ENCODE measurements around the gene NCOA3. TPM values are rescaled to one million over a fixed set of nuclear protein-coding genes. Genes with fewer than 3 reads are reported as not detected.

NCOA3 gene
- total RNA-seq, 2 experiments from 2014 or later: 48.3 to 53.2 TPM

DNA sequence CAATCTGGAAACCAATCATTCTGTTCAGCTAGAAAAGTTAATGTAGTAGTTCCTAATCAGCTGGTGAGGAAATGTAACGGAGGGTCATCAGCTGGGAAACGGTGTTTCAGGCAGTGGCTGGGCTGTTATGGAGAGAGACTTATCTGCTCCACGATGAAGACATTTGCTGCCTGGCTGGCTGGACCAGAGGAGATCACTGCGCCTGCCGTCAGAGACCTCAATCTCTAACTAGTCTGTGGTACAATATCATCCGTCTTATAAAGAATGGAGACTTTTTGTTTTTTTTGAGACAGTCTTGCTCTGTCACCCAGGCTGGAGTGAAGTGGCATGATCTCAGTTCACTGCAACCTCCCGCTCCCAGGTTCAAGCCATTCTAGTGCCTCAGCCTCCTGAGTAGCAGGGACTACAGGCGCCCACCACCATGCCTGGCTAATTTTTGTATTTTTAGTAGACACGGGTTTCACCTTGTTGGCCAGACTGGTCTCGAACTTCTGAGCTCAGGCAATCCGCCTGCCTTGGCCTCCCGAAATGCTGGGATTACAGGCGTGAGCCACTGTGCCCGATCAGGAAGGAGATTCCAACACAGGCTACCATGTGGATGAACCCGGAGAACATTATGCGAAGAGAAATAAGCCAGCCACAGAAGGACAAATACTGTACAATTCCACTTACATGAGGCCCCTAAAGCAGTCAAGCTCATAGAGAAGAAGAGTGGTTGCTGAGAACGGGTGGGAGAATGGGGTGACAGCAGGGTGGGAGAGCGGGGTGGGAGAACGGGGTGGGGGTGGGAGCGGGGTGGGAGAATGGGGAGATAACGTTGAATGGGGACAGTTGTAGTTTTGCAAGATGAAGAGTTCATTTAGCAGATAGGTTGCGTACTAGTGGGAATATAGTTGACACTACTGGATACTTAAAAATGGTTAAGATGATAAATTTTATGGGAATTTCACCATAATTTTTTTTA lies 168.5 kb downstream of the NCOA3 start:
- Mint-ChIP-seq H3K4me1 (ENCODE audit: low read depth) (no peaks in the 10 kb centered on the region), H3K27me3 (ENCODE audit: low read depth) (no peaks in the 10 kb centered on the region), H3K27ac (no peak overlapping the region), H3K9me3 (no peaks in the 10 kb centered on the region), H3K4me3 (no peak overlapping the region), H3K36me3 (ENCODE audit: low read depth) (no peaks in the 10 kb centered on the region)
- CTCF ChIA-PET: interaction anchor here (0.6 to 1.7 kb wide), 3 partner anchors 8 to 950 kb away, joined by 3 to 4 read pairs (median 4); no protein-coding TSS in a partner anchor
- DNase-seq: no peak
- intact Hi-C loops (cut with micrococcal nuclease): no loop called here

GRCh38 chr20:47670913-47671312 lies 169.2 kb downstream of the NCOA3 start:
- Mint-ChIP-seq H3K27me3 (ENCODE audit: low read depth) (no peaks in the 10 kb centered on the region), H3K4me3 (no peak overlapping the region), H3K27ac (no peak overlapping the region), H3K4me1 (ENCODE audit: low read depth) (no peaks in the 10 kb centered on the region), H3K36me3 (ENCODE audit: low read depth) (no peaks in the 10 kb centered on the region), H3K9me3 (no peaks in the 10 kb centered on the region)
- intact Hi-C loops (cut with micrococcal nuclease): no loop called here
- no peak for DNase-seq
- CTCF ChIA-PET: interaction anchor here (0.6 to 1.7 kb wide), 2 partner anchors 724 to 950 kb away, joined by 4 read pairs; no protein-coding TSS in a partner anchor

- Mint-ChIP-seq H3K27ac (no peak overlapping the region), H3K4me3 (no peak overlapping the region), H3K36me3 (ENCODE audit: low read depth) (no peaks in the 10 kb centered on the region), H3K9me3 (no peaks in the 10 kb centered on the region), H3K4me1 (ENCODE audit: low read depth) (no peaks in the 10 kb centered on the region), H3K27me3 (ENCODE audit: low read depth) (no peaks in the 10 kb centered on the region)
- intact Hi-C loops (cut with micrococcal nuclease): no loop called here
- no peak for DNase-seq
- CTCF ChIA-PET: interaction anchor here (1.7 kb wide), 1 partner anchor 948 kb away, joined by 4 read pairs; no protein-coding TSS in a partner anchor
These were observed 170.5 kb downstream of the NCOA3 start for GRCh38 chr20:47672166-47672565.

GRCh38 chr20:47672886-47673670 lies 171.4 kb downstream of the NCOA3 start:
- CTCF ChIA-PET: no interaction called here
- intact Hi-C loops (cut with micrococcal nuclease): no loop called here
- no peaks in the 10 kb centered on the region for H3K9me3 Mint-ChIP-seq
- H3K4me3 Mint-ChIP-seq: no peak overlapping the region
- no peak overlapping the region for H3K27ac Mint-ChIP-seq
- no peaks in the 10 kb centered on the region for H3K27me3 Mint-ChIP-seq (ENCODE audit: low read depth)
- no peak for DNase-seq
- H3K36me3 Mint-ChIP-seq (ENCODE audit: low read depth): no peaks in the 10 kb centered on the region
- no peaks in the 10 kb centered on the region for H3K4me1 Mint-ChIP-seq (ENCODE audit: low read depth)

- Mint-ChIP-seq H3K9me3 (no peaks in the 10 kb centered on the region), H3K27ac (no peak overlapping the region), H3K4me1 (ENCODE audit: low read depth) (no peaks in the 10 kb centered on the region), H3K4me3 (no peak overlapping the region), H3K36me3 (ENCODE audit: low read depth) (no peaks in the 10 kb centered on the region), H3K27me3 (ENCODE audit: low read depth) (no peaks in the 10 kb centered on the region)
- CTCF ChIA-PET: no interaction called here
- no peak for DNase-seq
- intact Hi-C loops (cut with micrococcal nuclease): no loop called here
These were observed 171.9 kb downstream of the NCOA3 start for GRCh38 chr20:47673671-47673955.

DNA sequence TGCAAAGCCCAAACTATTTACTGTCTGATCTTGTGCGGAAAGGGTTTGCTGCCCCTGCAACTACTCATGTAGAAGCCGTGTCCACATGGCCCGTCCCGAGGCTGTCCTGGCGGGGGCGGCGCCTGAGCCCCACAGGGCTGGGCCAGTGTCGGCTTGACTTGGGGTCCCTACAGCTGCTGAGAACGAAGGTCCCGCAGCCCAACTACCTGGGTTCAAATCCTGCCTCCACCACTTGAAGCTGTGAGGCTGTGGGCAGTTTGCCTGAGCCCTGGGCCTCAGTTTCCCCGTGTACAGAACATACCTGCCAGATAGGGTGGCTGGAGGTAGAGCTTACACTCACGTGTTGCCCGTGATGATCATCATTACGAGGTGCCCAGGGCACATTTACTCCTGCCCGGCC lies 172.5 kb downstream of the NCOA3 start:
- DNase-seq: no peak
- intact Hi-C loops (cut with micrococcal nuclease): no loop called here
- CTCF ChIA-PET: interaction anchor here (1.2 kb wide), 1 partner anchor 10 kb away, joined by 5 read pairs; no protein-coding TSS in a partner anchor
- Mint-ChIP-seq H3K27me3 (ENCODE audit: low read depth) (no peaks in the 10 kb centered on the region), H3K27ac (no peak overlapping the region), H3K4me1 (ENCODE audit: low read depth) (no peaks in the 10 kb centered on the region), H3K9me3 (no peaks in the 10 kb centered on the region), H3K36me3 (ENCODE audit: low read depth) (no peaks in the 10 kb centered on the region), H3K4me3 (no peak overlapping the region)

GRCh38 chr20:47674686-47675085 lies 173.0 kb downstream of the NCOA3 start:
- no peaks in the 10 kb centered on the region for H3K27me3 Mint-ChIP-seq (ENCODE audit: low read depth)
- no peak for DNase-seq
- CTCF ChIA-PET: interaction anchor here (1.2 kb wide), 1 partner anchor 11 kb away, joined by 5 read pairs; no protein-coding TSS in a partner anchor
- H3K9me3 Mint-ChIP-seq: no peaks in the 10 kb centered on the region
- intact Hi-C loops (cut with micrococcal nuclease): loop anchor here (5.0 kb wide), 1 partner anchor 53 kb away; no protein-coding TSS in a partner anchor
- no peak overlapping the region for H3K4me3 Mint-ChIP-seq
- H3K36me3 Mint-ChIP-seq (ENCODE audit: low read depth): no peaks in the 10 kb centered on the region
- no peaks in the 10 kb centered on the region for H3K4me1 Mint-ChIP-seq (ENCODE audit: low read depth)
- H3K27ac Mint-ChIP-seq: no peak overlapping the region

DNA sequence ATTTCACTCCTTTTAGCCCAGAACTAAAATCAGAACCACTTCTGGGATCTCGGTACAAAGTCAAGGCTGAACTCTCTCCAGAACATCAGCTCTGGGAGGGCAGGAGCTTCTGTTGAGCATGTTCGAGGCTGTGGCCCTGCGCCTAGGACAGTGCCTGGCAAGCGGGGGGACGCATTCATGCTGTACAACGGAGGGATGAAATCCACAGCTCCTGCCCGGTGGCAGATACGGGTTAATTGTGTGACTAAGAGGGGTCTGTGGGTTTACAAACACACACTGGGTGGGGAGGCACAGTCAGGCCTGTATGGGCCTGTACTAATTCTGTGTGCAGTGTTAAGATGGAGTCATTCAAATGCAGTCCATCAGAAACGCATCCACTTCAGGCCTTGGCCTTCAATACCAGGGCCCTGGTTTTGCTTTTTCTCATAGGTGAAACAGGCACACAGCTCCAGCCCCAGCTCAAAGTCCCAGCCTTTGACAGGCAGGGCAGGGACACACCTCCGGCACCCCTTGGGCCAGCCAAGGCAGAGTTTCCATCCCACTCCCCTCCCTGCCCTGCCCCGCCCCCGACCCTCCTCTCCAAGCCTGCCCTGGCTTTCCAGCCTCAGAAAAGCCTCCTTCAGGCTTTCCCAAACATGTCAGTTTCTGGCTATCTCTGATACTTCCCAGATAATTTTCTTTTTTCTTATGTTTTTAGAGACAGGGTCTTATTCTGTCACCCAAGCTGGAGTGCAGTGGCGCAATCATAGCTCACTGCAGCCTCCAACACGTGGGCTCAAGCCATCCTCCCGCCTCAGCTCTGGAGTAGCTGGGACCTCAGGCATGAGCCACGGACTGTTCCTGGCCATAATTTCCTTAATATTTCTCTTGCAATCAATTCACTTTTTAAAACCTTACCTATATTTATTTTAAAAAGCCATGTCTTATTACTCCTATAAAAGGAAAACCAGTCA lies 173.8 kb downstream of the NCOA3 start:
- H3K36me3 Mint-ChIP-seq (ENCODE audit: low read depth): no peaks in the 10 kb centered on the region
- H3K4me1 Mint-ChIP-seq (ENCODE audit: low read depth): no peaks in the 10 kb centered on the region
- DNase-seq: no peak
- CTCF ChIA-PET: interaction anchor here (1.2 kb wide), 1 partner anchor 11 kb away, joined by 5 read pairs; no protein-coding TSS in a partner anchor
- no peak overlapping the region for H3K4me3 Mint-ChIP-seq
- H3K27ac Mint-ChIP-seq: no peak overlapping the region
- H3K9me3 Mint-ChIP-seq: no peaks in the 10 kb centered on the region
- intact Hi-C loops (cut with micrococcal nuclease): loop anchor here (5.0 kb wide), 1 partner anchor 52 kb away; no protein-coding TSS in a partner anchor
- H3K27me3 Mint-ChIP-seq (ENCODE audit: low read depth): no peaks in the 10 kb centered on the region

DNA sequence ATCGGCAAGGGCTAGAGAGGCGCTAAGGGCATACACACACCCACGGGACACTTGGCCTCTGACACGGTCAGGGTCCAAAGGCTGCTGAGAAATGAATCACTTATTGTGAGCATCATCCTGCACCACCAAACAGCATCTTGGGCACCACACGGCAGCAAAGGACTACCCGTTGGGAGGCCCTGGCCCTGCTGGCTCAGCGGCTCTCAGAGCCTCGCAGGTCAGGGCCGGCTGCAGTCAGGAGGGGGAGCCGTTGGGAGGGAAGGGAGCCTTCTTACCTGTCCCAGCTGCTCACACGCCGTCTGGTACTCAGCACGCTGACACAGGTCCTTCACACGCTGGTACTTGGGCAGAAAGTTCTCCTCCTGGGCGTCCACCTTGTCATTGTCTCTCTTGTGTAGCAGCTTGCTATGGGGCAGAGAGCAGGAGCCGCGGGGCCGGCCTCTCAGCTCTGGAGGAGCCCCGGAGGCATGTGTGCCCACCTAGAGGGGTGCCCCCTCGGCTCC lies 174.6 kb downstream of the NCOA3 start:
- Mint-ChIP-seq H3K27me3 (ENCODE audit: low read depth) (no peaks in the 10 kb centered on the region), H3K27ac (no peak overlapping the region), H3K36me3 (ENCODE audit: low read depth) (no peaks in the 10 kb centered on the region), H3K4me1 (ENCODE audit: low read depth) (no peaks in the 10 kb centered on the region), H3K9me3 (no peaks in the 10 kb centered on the region), H3K4me3 (no peak overlapping the region)
- intact Hi-C loops (cut with micrococcal nuclease): loop anchor here (5.0 kb wide), 1 partner anchor 51 kb away; no protein-coding TSS in a partner anchor
- CTCF ChIA-PET: interaction anchor here (0.7 to 2.5 kb wide), 4 partner anchors 12 to 1007 kb away, joined by 3 to 20 read pairs (median 4); no protein-coding TSS in a partner anchor
- DNase-seq: no peak

DNA sequence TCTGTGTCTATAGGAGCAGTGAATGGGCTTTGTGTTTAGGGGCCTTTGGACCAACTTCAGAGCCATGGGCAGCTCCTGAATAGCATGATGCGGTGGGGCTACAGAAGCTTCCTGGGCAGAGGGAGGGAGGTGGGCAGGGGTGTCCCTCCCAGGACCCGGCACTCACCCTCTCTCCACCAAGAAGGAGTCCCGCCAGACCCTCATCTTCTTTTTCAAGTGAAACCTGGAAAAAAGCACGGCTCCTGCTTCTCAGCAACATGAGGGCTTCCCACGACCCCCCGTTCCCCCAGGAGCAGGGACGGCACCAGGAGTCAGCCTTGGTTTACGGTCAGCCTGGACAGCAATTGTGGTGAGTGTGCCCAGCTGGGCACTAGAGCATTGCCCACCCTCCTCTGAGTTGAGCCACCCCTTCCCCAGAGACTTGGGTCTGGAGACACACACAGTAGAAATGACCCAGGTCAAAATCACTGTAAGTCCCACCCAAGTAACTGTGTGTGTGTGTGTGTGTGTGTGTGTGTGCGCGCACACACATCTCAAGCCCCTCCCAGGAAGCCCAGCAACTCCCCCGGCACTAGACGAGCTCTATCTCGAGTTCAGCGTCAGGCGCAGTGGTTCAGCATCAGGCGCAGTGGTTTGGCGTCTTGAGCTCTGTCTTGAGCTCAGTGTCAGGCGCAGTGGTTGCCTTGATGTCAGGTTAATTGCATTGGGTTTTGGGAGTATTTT lies 175.4 kb downstream of the NCOA3 start:
- Mint-ChIP-seq H3K27me3 (ENCODE audit: low read depth) (no peaks in the 10 kb centered on the region), H3K9me3 (no peaks in the 10 kb centered on the region), H3K4me3 (no peak overlapping the region), H3K4me1 (ENCODE audit: low read depth) (no peaks in the 10 kb centered on the region), H3K36me3 (ENCODE audit: low read depth) (no peaks in the 10 kb centered on the region), H3K27ac (no peak overlapping the region)
- intact Hi-C loops (cut with micrococcal nuclease): loop anchor here (5.0 kb wide), 1 partner anchor 50 kb away; no protein-coding TSS in a partner anchor
- DNase-seq: no peak
- CTCF ChIA-PET: interaction anchor here (0.6 to 2.5 kb wide), 18 partner anchors 8 to 1006 kb away, joined by 3 to 20 read pairs (median 3); no protein-coding TSS in a partner anchor

Data from activated naive CD4-positive, alpha-beta T cell treated with anti-CD3 and anti-CD28 coated beads for 36 hours (primary cell).